ENCODE measurements around the gene IYD.
"Not testable (repeated sequence)": the region's sequence is repeated elsewhere in the genome, so short reads cannot be mapped to it uniquely, and the experiment has no call there.

Gene IYD

DNA sequence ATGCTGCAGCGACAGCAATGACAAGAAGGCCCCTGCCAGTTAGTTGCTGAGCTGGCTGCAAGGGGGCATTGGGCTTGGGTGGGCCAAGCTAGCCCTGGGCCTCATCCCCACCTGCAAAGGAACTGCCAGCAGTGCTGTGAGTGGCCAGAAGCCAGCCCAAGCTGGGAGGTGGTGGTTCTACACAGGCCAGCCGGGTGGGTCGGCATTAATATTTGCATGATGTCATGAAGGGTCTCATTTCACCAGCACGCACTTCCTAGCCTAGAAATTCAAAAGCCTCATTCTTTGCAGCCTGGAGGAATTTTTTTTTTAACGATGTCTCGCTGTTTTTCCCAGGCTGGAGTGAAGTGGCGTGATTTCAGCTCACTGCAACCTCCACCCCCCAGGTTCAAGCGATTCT is 62.0 kb downstream of the IYD start:
- DNase-seq (ENCODE audit: low spot score) (no peak), FAIRE-seq (no peak)

GRCh38 chr6:150435360-150435759 is 66.5 kb downstream of the IYD start:
- DNase-seq (ENCODE audit: low spot score): no peak
- no peak for FAIRE-seq

GRCh38 chr6:150435832-150436231 is 67.0 kb downstream of the IYD start:
- peak; percentile 67 for DNase-seq (ENCODE audit: low spot score)
- peak; percentile 52 for FAIRE-seq

GRCh38 chr6:150439373-150439772 is 70.6 kb downstream of the IYD start:
- DNase-seq (ENCODE audit: low spot score): no peak
- FAIRE-seq: no peak

GRCh38 chr6:150443621-150444020 is 74.8 kb downstream of the IYD start:
- FAIRE-seq: no peak
- DNase-seq (ENCODE audit: low spot score): no peak

GRCh38 chr6:150444308-150444707 is 75.5 kb downstream of the IYD start:
- DNase-seq (ENCODE audit: low spot score) (no peak), FAIRE-seq (no peak)

- FAIRE-seq (no peak), DNase-seq (ENCODE audit: low spot score) (no peak)
Measured at GRCh38 chr6:150445486-150445885, 76.7 kb downstream of the IYD start.

GRCh38 chr6:150448221-150448620 is 79.4 kb downstream of the IYD start:
- FAIRE-seq: no peak
- no peak for DNase-seq (ENCODE audit: low spot score)

DNA sequence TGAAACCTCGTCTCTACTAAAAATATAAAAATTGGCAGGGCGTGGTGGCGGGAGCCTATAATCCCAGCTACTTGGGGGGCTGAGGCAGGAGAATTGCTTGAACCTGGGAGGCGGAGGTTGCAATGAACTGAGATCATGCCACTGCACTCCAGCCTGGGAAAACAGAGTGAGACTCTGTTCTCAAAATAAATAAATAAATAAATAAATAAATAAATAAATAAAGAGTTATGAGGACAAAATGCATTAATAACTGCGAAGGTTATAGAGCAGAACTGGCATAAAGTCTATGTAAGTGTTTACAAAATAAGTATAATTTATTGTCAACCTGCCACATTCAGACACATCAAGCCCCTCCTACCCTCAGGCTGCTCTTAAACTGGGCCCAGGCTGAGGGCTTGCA is 80.2 kb downstream of the IYD start:
- FAIRE-seq: not testable (repeated sequence)

DNA sequence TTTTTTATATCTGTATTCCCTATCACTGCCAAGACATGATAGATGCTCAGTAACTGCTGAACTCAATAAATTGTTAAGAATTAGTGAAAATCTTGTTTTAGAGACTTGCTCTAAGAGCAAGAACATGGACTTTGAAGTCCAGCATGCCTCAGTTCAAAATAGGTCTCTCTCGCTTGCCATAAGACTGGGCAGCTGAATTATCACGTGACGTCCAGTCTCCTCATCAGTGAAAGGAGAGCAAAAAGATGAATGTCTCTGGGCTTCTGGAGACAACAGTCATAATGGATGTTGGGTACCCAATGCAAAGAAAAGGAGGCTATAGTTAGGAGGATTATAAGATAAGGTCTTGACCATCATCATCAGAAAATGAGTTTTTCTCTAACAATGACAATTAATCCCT is 82.1 kb downstream of the IYD start:
- no peak for DNase-seq (ENCODE audit: low spot score)
- no peak for FAIRE-seq

More for the DNA sequence above, 80.2 kb downstream of the IYD start:
- not testable (repeated sequence) for DNase-seq (ENCODE audit: low spot score)

DNA sequence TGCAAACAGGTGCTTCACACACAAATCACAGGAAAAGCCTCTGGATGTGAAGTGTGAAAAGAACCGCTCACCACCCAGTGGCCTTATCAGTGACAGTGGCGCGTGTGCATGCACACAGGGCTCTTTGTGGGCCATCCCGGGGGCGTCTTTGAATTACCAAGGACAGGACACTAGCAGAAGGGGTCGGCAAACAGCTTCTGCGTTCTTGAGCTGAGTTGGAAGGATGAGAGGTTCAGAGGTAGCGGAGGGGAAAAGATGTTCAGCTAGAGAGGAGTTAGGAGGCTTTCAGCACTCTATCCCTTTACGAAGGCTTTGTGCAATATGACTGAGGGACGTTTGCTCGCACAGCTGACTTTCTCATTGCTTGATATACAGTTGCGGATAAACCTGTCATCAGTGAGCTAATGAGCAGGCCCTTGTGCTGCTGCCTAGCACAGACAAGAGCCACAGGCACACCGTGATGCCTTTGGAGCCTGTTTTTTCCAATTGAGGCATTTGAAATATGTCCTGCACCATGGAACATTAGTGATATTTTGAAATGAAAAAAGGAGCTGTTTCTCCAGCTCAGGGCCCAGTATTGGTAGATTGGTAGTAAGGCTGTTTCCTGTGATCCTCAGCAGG is 83.1 kb downstream of the IYD start:
- DNase-seq (ENCODE audit: low spot score) (no peak), FAIRE-seq (no peak)

DNA sequence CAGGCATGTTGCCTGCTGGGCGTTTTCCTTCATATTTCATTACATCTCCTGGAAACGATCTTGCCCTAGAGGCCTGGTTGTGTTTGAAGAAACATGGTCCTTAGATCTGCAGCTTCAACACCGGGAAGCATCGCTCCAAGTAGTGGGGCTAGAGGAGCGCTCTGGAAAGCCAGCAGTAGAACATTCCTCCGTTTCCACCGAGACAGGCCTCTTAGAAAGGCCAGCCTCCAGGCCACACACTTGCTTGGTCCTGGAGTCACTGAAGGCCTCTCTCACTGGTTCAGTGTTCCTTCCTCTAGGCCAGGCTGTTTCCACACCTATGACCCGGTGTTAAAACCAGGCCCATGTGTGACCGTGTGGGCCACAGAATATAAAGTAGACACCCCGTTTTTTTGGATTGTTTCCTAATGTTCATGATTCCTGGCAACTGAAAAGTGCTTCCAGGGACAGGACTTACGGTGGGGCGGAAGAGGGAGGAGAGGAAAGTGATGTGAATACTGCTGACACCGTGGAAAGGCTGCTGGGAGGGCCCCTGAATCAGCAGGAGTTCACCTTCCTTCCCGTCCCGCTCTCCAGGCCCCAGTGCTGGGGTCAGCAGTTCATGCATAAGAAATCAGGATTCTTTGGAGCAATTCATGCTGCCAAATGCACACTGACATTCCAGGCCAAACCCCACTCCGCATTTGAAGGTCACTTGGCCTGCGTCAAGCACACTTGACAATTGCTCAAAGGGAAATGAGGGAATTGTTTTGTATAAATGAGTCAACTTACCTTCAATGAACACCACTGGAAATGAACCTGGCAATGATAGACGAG is 83.8 kb downstream of the IYD start:
- DNase-seq (ENCODE audit: low spot score): no peak
- FAIRE-seq: no peak

DNA sequence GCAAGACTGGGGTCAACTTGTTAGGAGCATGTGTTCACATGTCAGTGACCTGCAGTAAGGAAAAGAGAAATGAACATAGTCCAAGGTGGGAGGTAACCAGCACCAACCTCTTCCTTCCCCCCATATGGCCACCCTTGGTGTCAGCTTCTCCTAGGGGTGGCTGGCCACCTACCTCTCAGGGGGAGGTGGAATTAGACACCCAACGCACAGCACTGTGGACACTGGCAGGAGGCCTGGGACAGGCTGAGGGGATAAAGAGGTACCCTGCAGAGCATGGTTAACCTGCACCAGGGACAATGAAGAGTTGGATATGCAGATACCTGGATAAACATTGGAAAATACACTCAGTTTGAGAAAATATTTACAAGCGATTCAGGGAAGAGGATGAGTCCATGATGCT is 84.5 kb downstream of the IYD start:
- DNase-seq (ENCODE audit: low spot score): no peak
- FAIRE-seq: no peak
